AG09319 (cell line): ENCODE data around the gene TLE1.

Source experiments
- DNase-seq: peaks from one replicate; pipeline ENCODE4 v3.0.0-alpha.2; 2010; ENCODE audit warnings: low read depth; ENCODE audit errors: extremely low read depth
- TF ChIP-seq, protein P1 (sequence below): IDR thresholded peaks from 2 replicates; pipeline ENCODE4 v1.5.1; 2011; ENCODE audit warnings: low read depth, mild to moderate bottlenecking, inconsistent platforms, low read length, moderate library complexity

The TLE1 gene

DNA sequence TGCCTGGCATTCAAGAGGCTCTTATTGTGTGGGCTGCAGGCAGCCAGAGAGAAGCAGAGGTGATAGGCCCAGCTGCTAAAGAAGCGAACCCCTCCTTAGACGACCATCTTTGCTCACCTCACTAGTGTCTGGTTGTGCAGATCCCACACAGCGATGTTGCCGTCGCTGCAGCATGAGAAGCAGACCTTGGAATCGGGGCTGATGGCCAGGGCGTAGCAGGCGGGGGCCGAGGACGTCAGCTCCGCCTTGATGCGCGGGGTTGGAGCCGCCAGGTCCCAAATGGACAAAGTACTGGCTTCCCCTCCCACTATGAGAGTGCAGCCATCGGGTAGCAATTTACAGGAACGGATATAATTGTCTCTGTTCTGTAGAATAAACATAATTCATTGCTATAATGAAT, 98.7 kb downstream of the TLE1 start:
- no peak for DNase-seq
- TF ChIP-seq, protein P1, sequence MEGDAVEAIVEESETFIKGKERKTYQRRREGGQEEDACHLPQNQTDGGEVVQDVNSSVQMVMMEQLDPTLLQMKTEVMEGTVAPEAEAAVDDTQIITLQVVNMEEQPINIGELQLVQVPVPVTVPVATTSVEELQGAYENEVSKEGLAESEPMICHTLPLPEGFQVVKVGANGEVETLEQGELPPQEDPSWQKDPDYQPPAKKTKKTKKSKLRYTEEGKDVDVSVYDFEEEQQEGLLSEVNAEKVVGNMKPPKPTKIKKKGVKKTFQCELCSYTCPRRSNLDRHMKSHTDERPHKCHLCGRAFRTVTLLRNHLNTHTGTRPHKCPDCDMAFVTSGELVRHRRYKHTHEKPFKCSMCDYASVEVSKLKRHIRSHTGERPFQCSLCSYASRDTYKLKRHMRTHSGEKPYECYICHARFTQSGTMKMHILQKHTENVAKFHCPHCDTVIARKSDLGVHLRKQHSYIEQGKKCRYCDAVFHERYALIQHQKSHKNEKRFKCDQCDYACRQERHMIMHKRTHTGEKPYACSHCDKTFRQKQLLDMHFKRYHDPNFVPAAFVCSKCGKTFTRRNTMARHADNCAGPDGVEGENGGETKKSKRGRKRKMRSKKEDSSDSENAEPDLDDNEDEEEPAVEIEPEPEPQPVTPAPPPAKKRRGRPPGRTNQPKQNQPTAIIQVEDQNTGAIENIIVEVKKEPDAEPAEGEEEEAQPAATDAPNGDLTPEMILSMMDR = no peak

DNA sequence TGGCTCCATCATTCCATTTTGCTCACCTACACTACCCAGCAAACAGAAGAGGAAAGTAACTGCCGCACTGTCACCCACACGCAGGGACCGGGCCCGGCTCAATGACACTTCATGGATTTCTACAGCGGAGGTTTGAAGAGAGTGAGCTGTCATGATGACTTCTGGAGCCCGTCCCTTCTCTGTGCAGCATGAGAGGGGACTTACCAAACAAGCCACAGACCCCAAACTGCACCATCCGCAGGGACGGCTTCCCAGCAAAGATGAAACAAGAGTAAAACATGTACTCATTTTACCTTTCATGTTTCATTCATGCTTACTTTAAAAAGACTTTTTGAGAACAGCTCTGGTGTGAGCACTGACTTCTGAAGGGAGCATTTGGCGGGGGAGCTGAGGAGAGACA, 99.5 kb downstream of the TLE1 start:
- TF ChIP-seq, protein P1 = no peak

GRCh38 chr9:81589392-81589791, 100.0 kb downstream of the TLE1 start:
- DNase-seq = no peak
- TF ChIP-seq, protein P1 = no peak

More for the DNA sequence above, 99.5 kb downstream of the TLE1 start:
- DNase-seq = no peak

DNA sequence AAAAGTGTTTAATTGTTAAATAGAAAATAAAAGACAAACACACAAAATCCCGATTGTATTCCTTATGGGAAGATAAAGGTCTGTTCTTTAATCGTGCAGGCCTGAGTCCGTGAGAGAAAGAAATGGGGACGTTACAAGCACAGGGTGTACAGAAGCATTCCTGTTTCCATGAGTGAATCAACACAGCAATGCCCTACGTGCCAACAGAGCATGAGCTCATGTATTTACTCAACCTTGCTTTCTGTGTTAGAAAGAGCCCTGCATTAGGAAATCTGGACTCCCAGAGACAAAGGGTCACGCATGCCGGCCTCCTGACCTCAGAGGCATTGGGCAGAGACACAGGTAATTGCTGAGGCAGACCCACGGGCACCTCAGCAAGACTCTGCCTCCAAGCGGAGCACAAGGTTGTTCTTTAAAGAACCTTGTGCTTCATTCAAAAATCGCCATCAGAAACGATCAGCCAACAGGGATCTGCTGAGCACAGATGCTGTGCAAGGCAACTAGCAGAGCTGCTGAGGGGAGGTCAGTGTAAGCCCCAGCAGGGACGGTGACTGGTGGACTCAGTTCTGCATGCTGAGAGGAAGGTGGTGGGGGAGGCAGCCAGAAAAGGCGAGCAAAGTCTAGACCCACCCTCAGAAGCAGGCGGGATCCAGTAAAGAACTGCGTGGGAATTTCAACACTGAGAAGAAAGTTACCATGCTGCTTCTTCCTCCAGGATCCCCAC, 101.0 kb downstream of the TLE1 start:
- no peak for DNase-seq
- TF ChIP-seq, protein P1 = no peak

- TF ChIP-seq, protein P1 = no peak
- DNase-seq = no peak
Measured at GRCh38 chr9:81586786-81587185, 102.6 kb downstream of the TLE1 start.

DNA sequence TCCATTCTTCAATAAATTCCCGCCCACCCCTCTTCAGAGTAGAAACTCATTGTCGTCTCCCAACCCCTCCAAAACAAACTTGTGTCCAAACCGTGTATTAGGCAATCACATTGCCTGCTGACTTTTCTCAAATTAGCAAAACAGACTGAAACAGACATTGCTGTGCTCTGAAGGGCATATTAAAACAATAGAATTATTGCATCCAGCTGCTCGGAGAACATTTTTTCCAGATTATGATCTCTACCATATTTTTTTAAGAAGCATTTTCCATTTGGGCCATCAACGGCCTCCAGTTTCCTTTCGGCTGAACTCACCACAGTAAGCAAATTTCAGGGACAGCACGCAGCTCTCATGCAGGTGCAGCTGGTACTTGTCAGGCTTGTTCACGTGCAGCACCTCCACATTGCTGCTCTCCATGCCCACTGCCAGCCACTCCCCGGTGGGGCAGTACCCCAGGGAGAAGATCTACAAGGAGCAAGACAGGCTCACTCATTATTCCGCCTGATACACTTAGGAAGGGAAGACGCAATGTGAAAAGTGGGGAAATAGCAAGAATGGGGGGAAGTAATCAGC, 104.1 kb downstream of the TLE1 start:
- DNase-seq = no peak
- TF ChIP-seq, protein P1 = no peak

DNA sequence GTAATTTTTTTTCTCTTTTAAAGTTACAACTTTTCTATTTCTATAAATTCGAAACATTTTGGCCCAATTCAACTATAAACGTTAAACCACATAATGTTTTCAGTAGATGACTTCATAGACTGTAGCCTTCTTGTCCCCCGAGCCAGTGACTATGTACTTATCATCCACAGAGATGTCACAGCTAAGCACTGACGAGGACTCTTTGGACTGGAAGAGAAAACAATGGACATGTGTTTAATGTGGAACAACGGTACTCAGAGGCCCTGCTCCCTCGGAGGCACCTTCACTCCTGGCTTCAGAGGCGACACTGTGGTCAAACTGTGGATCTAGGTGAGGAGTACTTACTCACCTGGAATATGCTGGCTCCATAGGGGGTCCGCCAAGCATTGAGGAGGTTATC, 105.2 kb downstream of the TLE1 start:
- TF ChIP-seq, protein P1 = no peak
- DNase-seq = no peak
